ENCODE measurements around the gene PARVB. TPM values are rescaled to one million over a fixed set of nuclear protein-coding genes. Genes with fewer than 3 reads are reported as not detected.

The PARVB gene
- total and polyA plus RNA-seq, 11 donors = 54.9 to 172 (median 95.8) TPM

DNA sequence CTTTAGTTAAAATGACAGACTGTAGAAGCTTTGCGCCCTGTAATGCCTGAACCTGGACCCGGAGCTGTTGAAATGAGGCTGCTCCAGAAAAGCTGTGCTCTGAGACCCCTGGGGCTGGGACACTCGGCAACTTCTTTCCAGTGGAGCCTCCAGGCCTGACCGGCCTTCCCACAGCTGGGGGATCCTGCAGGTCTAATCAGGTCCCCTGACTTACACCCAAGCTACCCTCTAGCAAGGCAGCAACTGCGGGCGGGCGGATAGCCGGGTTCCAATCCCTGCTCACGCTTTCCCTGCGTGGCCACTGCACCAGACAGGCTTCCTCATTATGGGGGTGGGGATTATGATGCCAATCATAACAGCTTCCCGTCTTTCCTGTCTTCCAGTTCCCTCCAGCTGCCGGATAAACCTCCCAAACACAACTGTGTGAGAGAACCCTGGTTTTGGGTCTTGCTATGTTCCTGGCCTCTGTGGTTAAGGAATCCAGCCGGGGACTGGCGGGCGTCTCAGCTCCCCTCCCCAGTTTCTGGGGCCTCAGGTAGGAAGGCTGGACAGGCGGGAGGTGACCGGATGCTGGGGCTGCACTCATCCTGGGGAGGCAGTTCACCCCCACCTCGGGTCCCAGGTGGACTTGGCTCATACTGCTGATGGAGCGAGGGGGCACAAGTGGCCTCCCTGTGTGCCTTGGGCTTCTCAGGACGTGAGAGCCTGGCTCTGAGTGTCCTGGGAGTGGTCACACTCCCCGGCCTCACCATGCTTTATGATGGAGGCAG is 195.2 kb downstream of the PARVB start:
- WGBS, 4 donors = 75 to 82% (median 81%) methylated on average over 10 to 21 of the region's 21 CpGs
- intact Hi-C loops (cut with DNase I) = no loop called here
- H3K27ac ChIP-seq = no peak overlapping the region
- peaks cover 0 to 7% (median 0%) of the 10 kb centered on the region in 9 donors for H3K27me3 ChIP-seq
- no peak overlapping the region for H3K4me3 ChIP-seq
- TF ChIP-seq, protein P1, sequence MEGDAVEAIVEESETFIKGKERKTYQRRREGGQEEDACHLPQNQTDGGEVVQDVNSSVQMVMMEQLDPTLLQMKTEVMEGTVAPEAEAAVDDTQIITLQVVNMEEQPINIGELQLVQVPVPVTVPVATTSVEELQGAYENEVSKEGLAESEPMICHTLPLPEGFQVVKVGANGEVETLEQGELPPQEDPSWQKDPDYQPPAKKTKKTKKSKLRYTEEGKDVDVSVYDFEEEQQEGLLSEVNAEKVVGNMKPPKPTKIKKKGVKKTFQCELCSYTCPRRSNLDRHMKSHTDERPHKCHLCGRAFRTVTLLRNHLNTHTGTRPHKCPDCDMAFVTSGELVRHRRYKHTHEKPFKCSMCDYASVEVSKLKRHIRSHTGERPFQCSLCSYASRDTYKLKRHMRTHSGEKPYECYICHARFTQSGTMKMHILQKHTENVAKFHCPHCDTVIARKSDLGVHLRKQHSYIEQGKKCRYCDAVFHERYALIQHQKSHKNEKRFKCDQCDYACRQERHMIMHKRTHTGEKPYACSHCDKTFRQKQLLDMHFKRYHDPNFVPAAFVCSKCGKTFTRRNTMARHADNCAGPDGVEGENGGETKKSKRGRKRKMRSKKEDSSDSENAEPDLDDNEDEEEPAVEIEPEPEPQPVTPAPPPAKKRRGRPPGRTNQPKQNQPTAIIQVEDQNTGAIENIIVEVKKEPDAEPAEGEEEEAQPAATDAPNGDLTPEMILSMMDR (IDR thresholded peaks at IDR 0.05) = no peak
- TF ChIP-seq POLR2A (IDR thresholded peaks at IDR 0.05) = no peak
- no peaks in the 10 kb centered on the region for H3K36me3 ChIP-seq
- ATAC-seq (no peak), DNase-seq (no peak)
- no peaks in the 10 kb centered on the region for H3K4me1 ChIP-seq
- peaks cover 0 to 23% (median 5%) of the 10 kb centered on the region in 12 donors for H3K9me3 ChIP-seq

DNA sequence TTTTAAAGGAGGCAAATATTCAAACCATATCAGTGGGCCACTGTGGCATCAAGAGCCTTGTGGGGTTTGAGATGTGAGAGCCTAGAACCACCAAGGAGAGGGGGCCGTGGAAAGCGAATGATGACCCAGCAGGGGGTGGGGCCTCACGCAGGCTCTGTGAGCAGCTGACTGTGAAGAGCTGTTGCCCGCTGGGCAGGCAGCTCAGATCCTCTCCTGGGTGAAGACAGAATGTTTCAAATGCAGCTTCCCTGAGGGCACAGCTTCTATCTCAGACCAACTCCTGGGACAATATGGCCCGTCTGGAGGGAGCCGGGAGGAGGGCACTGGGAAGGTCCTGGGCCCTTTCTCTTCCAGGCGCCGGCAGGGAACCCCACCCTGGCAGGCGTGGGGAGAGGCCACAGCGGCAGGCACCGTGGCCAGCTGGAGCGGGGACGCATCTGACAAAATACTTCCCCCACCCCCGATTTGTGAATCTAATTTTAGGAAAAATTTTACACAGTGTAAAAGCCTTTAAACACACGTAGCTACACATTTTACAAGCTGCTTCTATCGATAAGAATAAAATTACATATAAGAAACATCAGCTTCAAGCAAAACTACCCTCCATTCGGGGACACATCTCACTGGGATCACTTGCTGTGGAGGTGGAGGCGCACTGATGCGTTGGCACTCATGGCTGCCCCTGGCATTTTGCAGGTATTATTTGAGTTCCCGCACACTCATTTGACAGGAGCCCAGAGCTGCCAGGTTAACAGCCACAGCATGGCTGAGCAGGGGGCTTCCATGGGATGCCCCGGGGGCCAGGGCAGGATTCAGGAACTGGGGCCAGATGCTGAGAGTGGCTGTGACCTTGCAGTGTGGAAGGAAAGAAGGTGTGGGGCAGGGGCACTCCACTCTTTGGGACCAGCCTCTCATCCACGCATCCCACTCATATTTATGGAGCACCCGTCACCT is 196.9 kb downstream of the PARVB start:
- WGBS, 4 donors = 73 to 85% (median 78%) methylated on average over 20 to 23 of the region's 23 CpGs
- Histone ChIP-seq H3K36me3 (no peaks in the 10 kb centered on the region), H3K27ac (no peak overlapping the region), H3K9me3 (peaks cover 0 to 7% (median 0%) of the 10 kb centered on the region in 12 donors), H3K27me3 (peaks cover 0 to 7% (median 0%) of the 10 kb centered on the region in 9 donors), H3K4me3 (no peak overlapping the region), H3K4me1 (no peaks in the 10 kb centered on the region)
- DNase-seq (peak in 1 of 5 donors; percentile 53), ATAC-seq (no peak)
- TF ChIP-seq POLR2A (IDR thresholded peaks at IDR 0.05) = no peak
- TF ChIP-seq, protein P1 (IDR thresholded peaks at IDR 0.05) = no peak
- intact Hi-C loops (cut with DNase I) = no loop called here

- Histone ChIP-seq H3K27me3 (peaks cover 0 to 9% (median 0%) of the 10 kb centered on the region in 9 donors), H3K4me1 (no peaks in the 10 kb centered on the region), H3K36me3 (no peaks in the 10 kb centered on the region), H3K9me3 (peaks cover 0 to 5% (median 0%) of the 10 kb centered on the region in 12 donors), H3K27ac (no peak overlapping the region), H3K4me3 (no peak overlapping the region)
- DNase-seq (no peak), ATAC-seq (no peak)
- intact Hi-C loops (cut with DNase I) = no loop called here
- 88 to 94% (median 92%) methylated on average over 11 of the region's 11 CpGs for WGBS, 4 donors
- TF ChIP-seq POLR2A (IDR thresholded peaks at IDR 0.05) = no peak
- TF ChIP-seq, protein P1 (IDR thresholded peaks at IDR 0.05) = no peak
Measured at GRCh38 chr22:44221710-44222475, 197.8 kb downstream of the PARVB start.

Other genes with a start within 250 kb of the PARVB start
- 1 to 10 TPM in 8 of 9 donors, under 1 TPM in 1; 0.89 to 2.3 (median 1.6) TPM for gene EFCAB6, start 212.0 kb upstream of the PARVB start, total RNA-seq
- under 1 TPM; 0.53 to 0.65 TPM for gene EFCAB6, start 212.0 kb upstream of the PARVB start, polyA plus RNA-seq
- under 1 TPM in 3 of 9 donors, not detected in 6; 0.07 to 0.92 (median 0.21) TPM for gene SULT4A1, start 161.8 kb upstream of the PARVB start, total RNA-seq
- gene SULT4A1, start 161.8 kb upstream of the PARVB start, polyA plus RNA-seq = under 1 TPM; 0.19 to 0.24 TPM
- gene PNPLA5, start 132.3 kb upstream of the PARVB start, total RNA-seq = not detected
- gene PNPLA5, start 132.3 kb upstream of the PARVB start, polyA plus RNA-seq = not detected
- gene PNPLA3, start 100.5 kb upstream of the PARVB start, total RNA-seq = 1 to 10 TPM in 1 of 9 donors, under 1 TPM in 3, not detected in 5; 0.16 to 1.9 (median 0.23) TPM
- under 1 TPM; 0.11 to 0.18 TPM for gene PNPLA3, start 100.5 kb upstream of the PARVB start, polyA plus RNA-seq
- 10 to 100 TPM; 53.2 to 74.8 (median 68.5) TPM for gene SAMM50, start 68.9 kb upstream of the PARVB start, total RNA-seq
- gene SAMM50, start 68.9 kb upstream of the PARVB start, polyA plus RNA-seq = 10 to 100 TPM; 32.5 to 54.7 TPM
- 10 to 100 TPM in 1 of 9 donors, 1 to 10 TPM in 8; 1.1 to 34.8 (median 2.1) TPM for gene PARVG, start 156.6 kb downstream of the PARVB start, total RNA-seq
- gene PARVG, start 156.6 kb downstream of the PARVB start, polyA plus RNA-seq = 1 to 10 TPM; 2.6 to 3.0 TPM